DLD1 (cell line): ENCODE measurements around the gene PCDH10.

Source experiments
- in situ Hi-C: cut with HindIII; loops from 2 replicates; pipeline ENCODE4 v1.10.0; 2017; ENCODE audit warnings: low sequenced_read_pairs

Gene PCDH10

DNA sequence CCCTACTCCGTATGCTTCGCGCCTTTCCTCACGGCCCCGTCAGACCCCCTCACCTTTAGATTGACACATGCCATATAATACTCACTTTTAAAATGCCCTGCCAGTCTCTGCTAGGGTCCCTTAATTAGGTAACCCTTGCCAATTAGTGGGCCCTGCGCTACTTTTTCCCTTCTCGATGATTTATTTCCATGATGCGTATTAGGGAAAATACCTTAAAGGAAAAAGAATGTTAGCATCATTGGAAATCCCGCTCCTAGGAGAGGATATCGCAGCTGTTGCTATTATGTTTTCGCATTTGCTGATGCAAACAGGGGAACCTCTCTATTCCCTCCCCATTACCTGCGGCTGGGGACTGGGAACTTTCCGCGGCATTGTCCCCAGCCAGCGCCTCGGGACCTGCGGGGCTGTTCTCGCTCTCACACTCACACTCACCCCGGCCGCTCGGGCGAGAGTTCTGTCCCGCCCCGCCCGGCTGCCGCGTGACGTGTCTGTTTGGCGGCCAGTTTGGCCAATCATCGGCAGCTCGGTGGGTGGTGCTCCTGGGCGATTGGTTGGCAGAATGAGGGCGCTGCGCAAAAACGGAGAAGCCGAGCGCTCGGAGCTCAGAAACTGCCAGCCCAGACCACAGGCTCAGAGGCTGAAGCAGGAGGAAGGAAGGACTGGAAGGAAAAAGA lies at the start of gene PCDH10:
TSS of gene PCDH10 (plus strand) at position 605 of the 674 bp plus-strand sequence. CDS start 847 bp downstream, outside the sequence.
- in situ Hi-C loops: no loop called here

GRCh38 chr4:133102043-133102442 lies 47.1 kb upstream of the PCDH10 start:
- in situ Hi-C loops: no loop called here

- in situ Hi-C loops: no loop called here
Observed at GRCh38 chr4:133102612-133103409, 46.3 kb upstream of the PCDH10 start.

DNA sequence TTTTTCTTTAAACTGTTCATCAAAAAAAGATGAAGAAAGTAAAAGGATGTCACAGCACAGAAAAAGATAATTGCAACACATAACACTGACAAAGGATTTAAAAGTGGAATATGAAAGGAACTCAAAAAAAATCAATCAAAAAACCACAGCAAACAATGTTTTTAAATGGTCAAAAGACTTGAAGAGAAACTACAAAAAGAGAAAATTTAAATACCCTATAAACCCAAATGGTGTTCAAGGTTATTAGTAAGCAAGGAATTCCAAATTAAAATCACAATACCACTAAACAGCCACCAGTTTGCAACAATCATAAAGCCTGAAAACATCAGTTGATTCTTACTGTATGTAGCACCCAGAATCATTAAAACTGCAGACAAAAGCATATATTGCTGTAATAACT lies 36.5 kb upstream of the PCDH10 start:
- in situ Hi-C loops: no loop called here

DNA sequence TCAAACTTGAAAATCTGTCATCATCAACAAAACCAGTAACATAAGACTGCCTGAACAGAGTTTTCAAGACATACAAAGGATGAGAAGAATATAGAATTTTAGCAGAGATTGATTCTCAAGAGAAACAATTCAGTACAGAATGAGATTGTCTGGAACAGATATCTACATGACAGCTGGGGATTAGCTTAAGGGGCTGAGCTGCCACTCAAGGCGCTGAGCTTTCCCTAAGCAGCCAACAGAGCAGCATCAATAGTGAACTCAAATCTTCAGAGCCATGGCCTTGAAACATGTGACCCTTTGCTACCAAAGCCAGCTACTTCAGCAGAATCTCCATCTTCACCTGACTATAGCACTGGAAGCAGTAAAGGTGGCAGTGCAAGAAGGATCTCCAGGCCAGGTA lies 24.3 kb upstream of the PCDH10 start:
- in situ Hi-C loops: no loop called here

- in situ Hi-C loops: no loop called here
Observed at GRCh38 chr4:133127500-133127899, 21.6 kb upstream of the PCDH10 start.

GRCh38 chr4:133129237-133129636 lies 19.9 kb upstream of the PCDH10 start:
- in situ Hi-C loops: no loop called here

DNA sequence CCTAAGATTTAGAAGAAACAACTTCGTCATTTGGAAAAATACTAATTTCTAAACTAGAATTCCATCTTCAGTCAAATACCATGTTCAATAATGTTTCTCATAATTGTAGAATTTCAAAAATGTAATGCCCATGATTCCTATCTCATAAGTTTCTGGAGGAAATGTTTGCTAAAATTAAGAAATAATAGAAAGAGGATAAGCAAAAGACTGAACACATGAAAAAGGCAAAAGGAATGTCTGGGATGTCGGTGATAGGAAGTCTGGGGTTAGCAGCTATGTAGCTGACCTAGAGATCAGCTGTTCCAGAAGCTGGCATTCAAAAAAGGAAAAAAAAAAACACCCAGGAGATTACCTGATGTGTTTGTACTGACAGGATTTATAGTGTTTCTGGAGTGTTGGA lies 18.9 kb upstream of the PCDH10 start:
- in situ Hi-C loops: no loop called here

DNA sequence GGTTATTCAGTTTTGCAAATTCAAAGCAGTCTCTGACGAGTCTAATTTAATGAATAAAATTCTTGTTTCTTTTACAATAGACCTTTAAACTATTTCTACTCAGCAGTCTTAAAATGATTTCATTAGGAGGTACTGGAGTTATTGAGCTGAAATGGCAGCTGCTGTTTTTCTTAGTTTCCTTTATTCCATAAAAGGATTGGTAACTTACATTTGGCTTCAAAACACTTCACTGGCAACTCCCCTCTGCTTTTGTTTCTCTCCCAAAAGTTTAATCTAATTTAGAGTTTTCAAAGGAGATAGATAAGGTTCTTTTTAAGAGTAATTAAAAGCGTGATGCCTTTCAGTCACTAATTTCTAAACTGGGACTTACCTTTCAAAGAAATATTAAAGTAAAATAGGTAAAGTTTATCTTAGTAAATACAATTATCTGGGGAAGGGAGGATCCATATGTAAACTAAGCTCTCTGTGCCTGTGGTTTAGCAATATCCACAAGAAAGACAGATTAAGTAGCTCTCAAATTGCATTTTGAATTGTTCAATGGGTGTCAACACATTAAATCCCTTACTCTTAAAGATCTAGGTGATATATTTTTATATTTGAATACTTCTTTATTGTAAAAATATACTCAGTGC lies 17.1 kb upstream of the PCDH10 start:
- in situ Hi-C loops: no loop called here

DNA sequence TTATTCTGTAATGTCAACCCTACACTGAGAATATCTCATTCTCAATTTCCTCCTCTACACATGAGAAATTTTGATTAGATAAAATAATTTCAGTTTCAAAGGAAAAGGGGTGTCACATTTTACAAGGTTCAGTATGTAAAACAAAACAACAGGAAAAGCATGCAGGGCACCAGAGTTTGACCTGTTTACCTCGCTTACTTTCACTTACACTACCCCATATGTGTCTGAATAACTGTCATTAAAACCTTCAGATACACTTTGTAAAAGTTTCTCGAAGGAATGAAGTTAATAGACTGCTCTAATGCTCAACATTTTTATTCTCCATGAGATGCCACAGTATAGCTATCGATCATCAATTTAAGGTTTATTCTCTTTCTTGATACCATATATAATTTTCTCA lies 12.3 kb upstream of the PCDH10 start:
- in situ Hi-C loops: no loop called here

- in situ Hi-C loops: no loop called here
Observed at GRCh38 chr4:133137571-133137970, 11.5 kb upstream of the PCDH10 start.

DNA sequence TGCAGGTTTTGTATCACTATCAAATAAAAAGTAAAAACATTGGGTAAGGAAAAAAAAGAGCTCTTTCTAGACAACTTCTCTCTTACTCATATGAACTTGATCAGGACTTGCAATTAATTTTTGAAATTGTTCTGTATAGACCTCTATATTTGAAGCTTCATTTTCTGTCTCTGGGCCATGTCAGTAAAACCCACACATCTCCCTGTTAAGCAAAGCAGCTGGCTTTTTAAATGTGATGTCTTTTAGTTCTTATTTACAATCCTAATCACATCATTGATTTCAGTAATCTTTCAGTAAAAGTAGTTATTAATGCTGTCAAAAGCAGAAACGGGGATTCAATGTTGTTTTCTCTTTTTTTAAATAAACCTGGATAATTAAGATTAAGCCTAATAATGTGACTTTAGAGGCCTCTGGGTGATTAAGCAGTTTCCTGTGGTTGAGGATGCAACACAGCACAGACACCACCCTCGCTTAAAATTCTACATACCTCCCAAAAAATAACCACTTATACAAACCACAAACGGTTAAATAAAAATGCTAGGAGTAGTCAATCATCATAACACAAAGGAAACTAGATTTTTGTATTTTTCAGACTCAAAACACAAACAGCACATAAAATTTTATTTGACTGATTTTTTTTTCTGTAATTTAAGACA lies 5.2 kb upstream of the PCDH10 start:
- in situ Hi-C loops: no loop called here

DNA sequence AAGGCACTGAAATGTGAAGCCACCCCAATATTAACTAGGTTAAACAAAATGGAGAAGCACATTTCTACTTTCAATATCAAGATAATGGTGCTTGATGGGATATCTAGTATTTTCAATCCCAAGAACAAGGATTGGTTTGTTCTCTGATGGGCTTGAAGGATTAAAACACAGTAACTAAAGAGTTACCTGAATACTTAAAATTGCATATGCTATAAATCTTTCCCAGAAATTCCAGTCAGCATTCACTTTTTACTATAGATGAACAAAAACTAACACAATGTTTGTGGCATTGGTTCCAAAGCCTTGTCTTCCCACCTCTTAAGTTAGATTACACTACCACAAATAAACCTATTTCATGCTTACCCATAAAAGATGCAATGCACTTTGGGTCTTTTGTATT lies 3.9 kb upstream of the PCDH10 start:
- in situ Hi-C loops: no loop called here

GRCh38 chr4:133145758-133146573 lies 3.1 kb upstream of the PCDH10 start:
- in situ Hi-C loops: no loop called here

- in situ Hi-C loops: no loop called here
Observed at GRCh38 chr4:133146574-133147241, 2.4 kb upstream of the PCDH10 start.

DNA sequence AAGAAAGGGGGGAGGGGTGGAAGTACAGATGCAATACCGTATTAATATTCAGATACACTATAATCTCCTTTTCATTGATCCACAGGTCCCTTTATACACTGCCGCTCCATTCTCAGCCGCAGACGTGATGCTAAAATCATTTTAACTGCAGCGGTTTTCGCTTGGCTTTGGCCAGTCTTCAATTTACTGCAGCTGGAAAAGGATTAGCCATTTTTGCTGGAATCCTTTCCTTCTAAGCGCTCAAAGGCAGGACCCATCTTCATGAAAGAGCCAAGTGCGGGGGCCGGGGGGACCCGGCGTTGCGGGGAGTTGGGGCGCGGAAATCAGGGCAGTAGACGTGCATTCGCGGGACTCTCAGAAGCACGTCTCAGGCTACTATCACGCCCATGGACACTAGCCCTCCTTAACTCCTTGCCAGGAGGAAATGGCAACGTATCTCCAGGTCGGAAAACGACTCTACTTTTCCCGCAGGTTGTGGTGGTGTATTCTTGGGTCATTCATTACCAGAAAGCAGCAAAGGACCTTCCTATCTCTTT lies 1.7 kb upstream of the PCDH10 start:
- in situ Hi-C loops: no loop called here

- in situ Hi-C loops: no loop called here
Observed at GRCh38 chr4:133147921-133148689, 989 bp upstream of the PCDH10 start.

- in situ Hi-C loops: no loop called here
Observed at GRCh38 chr4:133149364-133149695, 236 bp downstream of the PCDH10 start.

- in situ Hi-C loops: no loop called here
Observed at GRCh38 chr4:133149932-133150471, 908 bp downstream of the PCDH10 start.
